ENCODE results near the gene ACKR3.

ACKR3 gene

DNA sequence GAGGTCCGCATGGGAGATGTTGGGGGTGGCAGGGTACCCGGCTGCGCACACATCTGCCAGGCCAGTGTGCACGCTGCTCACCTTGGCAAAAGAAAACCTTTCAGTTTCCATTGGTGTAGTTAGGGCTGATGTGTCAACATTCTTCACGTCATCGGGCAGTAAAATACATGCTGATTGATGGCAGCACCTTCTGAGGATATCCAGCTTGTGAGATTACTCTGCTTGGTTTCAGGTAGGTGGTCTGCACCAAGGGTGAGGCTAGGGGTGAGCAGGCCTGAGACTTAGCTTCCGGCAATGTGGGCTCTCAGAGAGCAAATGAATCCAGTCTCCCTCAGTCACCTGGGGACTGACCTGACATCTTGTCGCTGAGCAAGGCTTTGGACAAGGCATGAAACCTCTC is 19.3 kb upstream of the ACKR3 start:
- DNase-seq (ENCODE audit: low read depth), result no peak

DNA sequence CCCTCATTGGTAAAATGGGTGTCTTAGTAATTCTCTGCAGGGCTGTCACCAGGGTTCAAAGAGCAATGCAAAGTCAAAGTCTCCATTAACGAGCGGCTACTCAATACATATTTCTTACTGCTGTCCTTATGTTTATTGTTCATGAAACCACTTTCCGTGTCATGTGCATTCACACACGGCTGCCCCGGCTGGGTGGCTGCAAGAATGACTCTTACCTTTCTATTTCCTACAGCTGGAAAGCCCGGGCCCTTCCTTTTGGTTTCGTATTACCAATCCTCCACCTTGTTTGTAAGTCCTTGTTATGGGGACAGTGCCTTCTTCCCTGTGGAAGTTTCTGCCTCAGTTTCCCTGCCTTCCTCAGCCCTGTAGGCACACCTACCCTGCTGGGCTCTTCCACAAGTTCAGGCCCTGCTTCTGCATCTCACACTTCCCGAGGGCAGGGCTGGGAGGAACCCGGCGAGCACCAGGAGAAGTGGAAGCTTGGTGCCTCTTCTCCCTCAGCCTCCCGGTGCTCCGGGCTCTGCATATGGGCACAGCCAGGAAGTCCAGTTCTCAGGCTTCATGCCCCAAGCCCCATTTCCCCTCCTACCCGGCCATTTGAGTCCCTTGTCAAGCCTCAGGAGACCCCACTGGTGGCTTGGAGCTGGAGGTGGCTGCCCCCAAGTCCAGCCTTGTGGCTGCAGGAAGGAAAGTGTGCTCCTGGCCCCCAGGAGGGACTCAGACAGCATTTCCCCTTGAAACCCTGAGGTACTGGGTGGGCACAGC is 18.7 kb upstream of the ACKR3 start:
- no peak for DNase-seq (ENCODE audit: low read depth)

DNA sequence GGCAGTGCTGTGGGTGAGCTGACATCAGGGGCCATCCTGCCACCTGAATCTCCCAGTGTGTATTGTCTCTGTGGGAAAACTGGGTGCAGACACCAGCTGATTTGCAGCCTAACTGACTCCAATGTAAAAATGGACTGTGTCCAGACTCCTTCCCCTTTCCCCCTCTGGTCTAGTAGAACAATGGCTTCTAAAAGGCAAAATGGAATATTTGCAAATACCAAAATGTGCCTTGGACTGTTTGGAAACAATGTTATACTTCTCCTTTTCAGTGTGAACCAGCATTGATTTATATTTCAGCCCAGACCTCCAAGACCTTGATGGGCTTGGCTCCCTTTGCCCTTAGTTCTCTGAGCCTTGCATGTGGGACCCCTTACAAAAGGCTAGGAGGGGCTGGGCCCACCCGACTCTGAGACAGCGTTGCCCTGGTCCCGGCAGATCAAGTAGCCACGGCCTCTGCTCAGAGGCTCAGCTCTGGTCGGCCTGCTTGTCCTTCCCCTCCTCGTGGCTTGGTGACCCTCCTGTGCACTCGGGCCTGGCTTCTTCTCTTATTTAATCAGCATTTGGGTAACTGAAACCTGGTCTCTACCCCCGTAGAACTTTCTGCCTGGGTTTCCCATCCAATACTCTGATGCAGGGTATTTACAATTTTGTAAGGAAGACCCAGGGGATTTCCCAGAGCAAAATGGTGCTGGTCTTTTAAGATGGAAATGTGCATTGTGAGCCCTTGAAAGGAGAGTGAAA is 18.0 kb upstream of the ACKR3 start:
- DNase-seq (ENCODE audit: low read depth), result no peak

DNA sequence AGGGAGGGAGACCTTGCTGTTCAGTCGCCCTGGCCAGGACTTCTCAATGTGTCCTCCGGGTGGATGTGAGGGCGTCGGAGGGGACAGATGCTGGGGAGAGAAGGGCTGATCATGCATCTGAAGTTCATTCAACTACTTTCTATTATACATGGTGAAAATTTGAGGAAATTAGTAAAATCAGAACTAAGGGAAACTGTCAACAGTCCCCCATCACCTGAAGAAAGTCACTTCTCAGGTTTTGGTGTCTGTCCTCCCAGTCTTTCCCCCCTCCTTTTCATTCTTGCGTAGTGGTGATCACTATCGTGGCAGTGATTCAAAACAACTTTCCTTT is 17.4 kb upstream of the ACKR3 start:
- DNase-seq (ENCODE audit: low read depth), result no peak

DNA sequence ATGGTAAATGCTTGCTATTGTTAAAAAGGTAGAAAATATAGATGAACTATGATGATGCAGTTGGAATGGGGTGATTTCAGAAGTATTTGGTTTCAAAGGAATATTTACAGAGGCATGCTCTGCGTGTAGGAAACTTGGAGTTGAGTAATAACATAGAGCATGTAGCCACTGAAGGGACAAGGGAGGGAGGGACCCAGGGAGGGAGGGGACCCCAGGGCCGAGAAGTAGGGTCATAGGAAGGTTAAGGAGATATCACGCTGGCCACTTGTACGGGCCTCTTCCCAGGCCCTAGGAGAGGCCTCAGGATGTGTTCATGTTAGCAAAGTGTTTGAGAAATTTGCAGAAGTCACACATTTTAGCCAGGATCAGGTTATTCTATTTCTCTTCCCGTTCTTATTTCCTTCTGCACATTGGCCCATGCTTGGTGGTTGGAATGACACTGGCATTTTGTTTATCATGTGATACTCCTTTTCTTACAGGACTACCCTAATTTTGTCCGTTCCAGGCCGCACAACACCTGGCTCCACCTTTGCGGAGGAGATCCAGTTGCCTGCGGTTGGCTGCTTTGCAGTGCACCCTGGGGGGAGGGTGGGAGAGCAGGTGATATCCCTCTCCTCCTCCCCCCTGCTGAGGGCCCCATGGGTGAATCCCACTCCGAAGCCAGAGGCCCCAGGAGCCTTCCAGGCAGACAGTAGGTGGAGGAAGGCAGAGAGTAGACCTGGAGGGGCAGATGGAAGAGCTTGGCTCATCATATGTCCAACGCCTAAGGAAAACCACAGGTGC is 16.9 kb upstream of the ACKR3 start:
- no peak for DNase-seq (ENCODE audit: low read depth)

DNA sequence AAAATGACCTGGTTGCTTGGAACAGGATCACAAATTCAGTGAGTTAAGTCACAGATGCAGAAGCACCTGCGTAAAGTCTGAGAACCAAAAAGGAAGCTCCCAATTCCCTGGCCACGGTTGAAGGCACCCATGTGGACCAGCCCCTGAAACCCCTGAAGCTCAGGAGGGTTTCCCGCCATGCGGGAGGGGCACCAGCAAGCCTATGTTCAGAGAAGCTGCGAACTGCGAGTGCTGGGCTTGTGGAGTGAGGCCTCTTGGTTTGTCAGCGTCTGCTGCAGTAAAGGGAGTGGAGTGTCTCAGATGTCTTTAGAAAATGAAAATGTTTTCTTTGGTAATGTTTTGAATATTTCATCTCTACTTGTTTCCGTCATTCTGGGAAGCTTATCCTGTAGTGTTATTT is 16.1 kb upstream of the ACKR3 start:
- DNase-seq (ENCODE audit: low read depth), result no peak

DNA sequence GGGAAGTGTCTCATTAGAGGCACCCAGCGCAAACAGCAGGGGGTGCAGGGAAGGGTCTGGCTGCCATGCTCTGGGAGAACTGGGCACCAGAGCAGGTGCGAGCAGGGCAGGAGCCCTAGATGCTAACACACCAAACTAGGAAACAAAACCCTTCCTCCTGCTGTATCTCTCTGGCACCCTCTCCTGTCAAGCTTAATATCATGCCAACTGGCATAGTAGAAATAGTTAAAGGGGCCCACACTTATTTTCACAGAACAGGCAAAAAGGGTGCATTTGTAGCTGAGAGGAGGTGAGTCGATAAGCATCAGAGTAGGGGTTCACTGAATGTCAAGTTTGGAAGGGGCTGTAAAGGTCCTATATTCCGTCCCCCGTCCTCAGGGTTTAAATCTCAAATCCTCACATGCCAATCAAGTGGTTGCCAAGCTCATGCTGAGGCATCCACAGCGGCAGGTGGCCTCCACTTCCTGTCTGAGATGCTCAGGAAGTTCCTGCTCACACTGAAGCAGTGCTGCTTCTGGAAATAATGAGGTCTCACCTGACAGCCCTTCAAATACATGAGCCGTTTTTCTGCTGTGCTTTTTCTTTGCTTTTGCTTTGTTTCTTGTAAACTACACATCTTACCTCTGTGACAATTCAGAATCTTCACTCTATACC is 14.9 kb upstream of the ACKR3 start:
- DNase-seq (ENCODE audit: low read depth), result no peak

DNA sequence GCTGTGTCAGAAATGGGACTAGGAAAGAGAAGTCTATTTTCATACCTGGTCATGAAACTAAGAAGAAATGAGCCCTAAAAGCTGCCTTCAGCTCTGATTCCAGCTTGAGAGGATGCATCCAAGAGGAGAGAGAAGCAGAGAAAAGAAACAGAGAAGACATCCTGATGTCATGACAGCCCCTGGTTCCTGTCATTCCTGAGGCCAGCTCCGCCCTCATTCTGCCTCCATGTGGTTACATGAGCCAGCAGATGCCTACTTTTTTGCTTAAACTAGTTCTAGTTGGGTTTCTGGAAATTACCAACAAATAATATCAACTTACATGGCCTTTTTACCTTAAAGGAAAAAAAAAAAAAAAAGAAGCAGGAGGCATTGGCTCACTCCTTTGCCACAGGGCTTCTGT is 14.1 kb upstream of the ACKR3 start:
- DNase-seq (ENCODE audit: low read depth), result no peak

DNA sequence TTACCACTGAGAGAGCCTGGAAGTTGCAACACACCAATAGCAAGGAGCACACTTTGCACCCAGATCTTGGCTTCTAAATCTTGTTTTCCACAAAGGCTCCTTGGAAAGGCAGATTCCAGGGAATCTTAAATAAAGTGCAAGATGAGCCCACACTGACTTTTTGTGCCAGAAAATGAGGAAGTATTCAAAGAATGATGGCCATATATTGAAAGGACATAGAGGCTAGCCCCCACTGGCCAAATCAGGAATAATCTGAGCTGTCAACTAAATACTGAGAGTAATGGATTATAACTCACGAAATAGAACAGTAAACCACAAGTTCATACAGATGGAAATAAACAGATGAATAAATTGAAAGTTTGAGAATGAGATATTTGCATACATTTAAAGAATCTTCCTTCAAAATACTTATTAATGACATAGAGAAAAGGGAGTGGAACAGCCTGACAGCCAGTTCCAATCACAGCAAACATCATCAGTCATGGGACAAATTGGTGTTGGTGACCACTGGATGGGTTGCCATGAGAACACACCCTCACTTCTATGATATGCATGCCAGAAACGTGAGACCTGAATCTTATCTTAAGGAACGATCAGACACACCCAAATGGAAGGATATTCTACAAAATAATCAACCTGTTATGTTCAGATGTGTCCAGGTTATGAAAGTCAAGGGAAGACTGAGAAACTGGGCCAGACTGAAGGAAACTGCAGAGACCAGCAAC is 12.2 kb upstream of the ACKR3 start:
- no peak for DNase-seq (ENCODE audit: low read depth)

DNA sequence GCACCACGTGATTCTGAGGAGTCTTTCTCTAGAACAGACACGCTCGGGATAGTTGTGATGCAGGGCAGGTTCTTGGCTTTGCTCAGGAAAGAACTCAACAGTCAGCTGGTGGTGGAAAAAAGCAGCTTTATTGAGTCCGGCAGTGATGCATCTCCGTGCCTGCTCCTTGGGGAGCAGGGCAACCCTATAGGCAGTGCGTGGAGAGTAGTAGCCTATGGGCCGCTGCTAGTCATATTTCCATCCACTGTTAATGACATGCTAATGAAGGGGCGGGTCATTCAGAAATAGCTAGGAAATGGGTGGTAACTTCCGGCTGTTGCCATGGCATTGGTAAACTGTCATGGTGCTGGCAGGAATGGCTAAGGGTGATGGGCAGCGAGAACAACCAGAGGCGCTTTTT is 11.6 kb upstream of the ACKR3 start:
- DNase-seq (ENCODE audit: low read depth), result no peak

DNA sequence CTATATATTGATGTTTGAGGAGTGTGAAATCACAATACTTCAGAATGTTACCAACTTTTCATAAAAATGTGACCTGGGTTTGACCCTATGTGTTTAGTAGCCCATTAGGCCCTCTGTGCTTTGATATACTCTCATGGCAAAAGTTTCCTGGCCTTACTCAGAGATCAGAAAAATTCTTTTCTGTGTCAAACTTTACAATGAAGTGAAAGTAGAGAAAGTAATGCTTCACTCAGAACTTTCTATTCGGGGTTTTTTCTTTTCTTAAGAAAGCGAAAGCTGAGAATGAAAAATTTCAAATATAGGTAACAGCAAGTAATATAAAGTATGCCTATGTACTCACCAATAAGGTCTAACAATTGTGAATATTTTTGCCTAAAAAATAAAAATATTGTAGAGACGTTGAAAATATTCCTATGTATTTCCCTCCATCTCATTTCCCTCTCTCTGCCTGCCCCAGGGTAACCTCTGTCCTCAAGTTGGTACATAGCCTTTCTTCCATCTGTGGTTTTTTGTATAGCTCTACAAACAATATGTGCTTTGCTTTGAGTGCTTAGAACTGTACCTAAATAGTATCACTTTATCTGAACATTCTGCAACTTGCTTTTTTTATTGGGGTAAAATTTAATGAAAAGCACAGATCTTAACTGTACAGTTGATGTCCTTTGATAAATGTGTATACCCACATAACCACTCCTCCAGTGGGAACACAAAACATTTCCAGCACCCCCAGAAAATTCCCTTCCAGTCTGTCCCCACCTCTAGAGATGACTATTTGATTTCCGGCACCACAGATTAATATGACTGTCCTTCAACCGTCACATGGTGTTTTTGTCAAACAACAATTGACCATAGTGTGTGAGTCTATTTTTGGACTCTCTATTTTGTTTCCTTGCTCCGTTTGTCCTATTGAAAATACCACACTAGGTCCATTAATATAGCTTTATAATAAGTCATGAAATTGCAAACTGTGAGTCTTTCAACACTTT is 10.3 kb upstream of the ACKR3 start:
- no peak for DNase-seq (ENCODE audit: low read depth)

DNA sequence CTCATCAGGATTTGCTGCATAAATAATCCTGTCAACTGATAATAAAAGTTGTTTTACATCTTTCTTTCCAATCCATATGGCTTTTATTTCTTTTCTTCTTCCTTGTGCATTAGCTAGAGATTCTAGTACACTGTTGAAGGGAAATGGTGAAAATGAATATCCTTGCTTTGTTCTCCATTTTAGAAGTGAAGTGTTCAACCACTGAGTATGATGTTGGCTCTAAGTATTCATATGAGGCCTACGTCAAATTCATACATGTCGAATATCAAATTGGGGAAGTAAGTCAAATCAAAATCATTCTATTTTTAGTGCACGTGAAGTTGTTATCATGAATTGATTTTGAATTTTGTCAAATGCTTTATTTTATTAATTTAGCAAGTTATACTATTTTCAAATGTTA is 7.8 kb upstream of the ACKR3 start:
- DNase-seq (ENCODE audit: low read depth), result no peak

DNA sequence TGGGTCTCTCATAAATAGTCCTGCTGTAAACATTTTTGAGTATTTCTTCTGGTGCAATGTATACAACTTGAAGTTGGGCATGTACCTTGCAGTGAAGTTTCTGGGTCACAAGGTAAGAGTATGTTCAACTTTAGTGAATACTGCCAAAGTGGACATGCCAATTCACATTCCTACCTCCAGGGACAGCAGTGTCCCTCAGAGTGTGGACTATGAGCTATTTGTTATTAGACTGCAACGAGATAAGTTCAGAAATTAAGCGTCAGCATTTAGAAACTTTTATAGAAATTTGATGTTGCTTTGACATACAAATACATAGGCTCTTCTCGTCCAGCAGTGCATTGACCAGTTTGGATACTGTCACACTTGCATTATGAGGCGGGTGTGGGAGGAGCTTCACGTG is 7.2 kb upstream of the ACKR3 start:
- DNase-seq (ENCODE audit: low read depth), result no peak

DNA sequence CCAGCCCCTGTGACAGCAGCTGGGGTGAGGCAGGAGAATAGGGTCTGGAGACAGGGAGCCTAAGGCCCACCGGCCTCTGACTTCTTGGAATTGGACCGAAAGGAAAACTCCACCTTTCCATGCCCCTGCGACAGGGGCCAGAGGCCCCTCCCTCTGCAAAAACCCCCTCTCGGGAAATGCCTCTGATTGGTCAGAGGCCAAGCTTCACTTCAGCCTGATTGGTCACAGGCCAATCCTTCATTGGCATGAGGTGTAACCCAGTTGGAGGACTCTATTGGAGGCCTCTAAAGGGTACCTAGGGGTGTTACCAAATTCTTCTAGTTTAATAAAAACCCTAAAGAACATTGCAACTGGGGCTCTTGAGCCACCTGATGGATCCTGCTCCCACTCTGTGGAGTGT is 5.7 kb upstream of the ACKR3 start:
- DNase-seq (ENCODE audit: low read depth), result no peak

DNA sequence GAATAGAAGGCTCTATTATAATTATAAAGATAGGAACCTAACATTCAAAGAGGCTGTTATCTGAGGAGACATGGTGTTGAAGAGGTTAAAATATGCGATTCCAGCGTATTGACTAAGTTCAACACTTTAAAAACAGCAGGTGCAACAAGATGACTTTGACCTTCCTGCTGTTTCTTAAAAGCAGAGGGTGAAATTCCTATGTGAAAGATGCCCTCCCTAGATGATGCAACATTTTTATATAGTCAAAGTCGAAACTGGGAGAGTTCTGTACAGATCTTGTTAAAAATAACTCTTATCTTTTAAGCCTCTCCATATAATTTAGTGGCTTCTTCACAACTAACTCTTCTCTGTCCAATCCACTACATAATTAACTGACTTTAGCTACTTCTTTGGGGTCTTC is 4.4 kb upstream of the ACKR3 start:
- DNase-seq (ENCODE audit: low read depth), result no peak

DNA sequence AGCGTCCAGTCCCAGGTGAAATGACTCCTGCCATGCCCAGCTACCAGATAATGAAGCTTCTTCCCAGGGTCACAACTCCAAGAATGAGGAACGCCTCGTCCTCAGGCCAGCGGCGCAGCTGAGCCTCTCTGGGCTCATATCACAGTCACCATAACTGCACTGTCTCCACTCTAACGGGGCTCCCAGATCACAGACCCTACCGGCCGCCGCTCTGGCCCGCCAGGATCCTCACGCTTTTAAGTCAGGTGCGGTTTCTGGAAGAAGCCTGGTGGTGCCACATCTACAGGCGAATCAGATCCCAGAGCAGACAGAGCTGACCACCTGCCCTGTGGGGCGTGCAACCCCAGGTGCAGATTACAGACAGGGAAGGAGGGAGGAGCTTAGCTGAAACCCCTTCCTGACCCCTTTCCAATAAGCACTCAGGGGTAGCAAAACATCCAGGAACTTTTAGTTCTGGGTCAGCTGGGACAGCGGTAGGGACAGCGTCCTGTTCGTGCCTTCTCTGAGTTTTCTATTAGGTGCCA is 3.7 kb upstream of the ACKR3 start:
- no peak for DNase-seq (ENCODE audit: low read depth)

DNA sequence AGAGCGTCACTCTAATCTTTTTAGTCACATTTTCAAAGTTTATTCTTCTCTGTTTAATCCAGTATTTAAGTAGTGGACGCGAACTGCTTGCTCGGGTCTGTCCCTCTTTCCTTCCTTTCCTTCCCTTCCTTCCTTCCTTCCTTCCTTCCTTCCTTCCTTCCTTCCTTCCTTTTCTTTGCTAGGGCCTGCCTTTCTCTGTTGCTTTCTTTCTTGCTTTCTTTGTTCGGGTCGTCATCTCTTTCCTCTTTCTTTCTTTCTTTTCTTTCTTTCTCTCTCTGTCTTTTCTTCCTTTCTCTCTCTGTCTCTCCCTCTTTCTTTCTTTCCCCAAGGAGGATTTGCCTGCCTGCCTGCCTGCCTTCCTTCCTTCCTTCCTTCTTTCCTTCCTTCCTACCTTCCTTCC is 3.0 kb upstream of the ACKR3 start:
- DNase-seq (ENCODE audit: low read depth), result no peak

DNA sequence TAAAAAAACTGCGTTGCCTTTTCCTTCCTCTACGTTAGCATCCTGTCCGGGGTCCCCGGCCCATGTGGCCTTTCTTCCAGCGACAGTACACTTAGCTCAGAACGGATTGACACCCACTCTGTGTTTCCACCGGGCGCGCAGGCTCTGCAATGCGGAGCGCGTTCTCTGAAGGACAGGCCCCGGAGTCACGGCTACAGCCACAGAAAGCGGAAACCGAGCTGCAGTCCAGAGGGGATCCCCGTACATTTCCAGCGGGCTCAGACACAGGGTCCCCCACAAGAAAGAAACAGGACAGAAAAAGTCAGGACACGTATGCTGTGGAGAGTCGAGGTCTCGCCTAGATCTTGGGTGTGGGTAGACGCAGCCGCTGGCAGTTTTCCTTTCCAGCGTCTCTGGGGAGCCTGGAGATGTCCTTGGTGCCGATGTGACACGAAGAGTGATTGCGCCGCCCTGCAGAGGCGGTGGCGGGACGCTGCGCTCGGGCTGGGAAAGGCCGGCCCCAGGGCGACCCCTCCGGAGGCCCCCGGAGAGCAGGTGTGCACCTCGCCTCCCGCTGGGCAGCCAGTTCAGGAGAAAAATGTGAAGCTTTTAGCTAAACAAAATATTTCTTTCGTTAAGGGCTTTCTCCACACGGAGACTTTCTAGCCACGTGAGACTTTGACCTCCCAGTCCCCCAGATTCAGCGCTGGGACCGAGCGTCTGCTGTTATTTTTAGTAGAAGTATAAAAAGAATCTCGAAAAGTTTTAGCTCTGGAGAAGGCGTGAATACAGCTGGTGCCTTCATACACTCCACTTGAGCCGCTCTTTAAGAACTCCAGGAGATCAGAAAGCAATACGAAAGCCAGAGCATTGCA is 1.3 kb upstream of the ACKR3 start:
- DNase-seq (ENCODE audit: low read depth), result peak; percentile 4

DNA sequence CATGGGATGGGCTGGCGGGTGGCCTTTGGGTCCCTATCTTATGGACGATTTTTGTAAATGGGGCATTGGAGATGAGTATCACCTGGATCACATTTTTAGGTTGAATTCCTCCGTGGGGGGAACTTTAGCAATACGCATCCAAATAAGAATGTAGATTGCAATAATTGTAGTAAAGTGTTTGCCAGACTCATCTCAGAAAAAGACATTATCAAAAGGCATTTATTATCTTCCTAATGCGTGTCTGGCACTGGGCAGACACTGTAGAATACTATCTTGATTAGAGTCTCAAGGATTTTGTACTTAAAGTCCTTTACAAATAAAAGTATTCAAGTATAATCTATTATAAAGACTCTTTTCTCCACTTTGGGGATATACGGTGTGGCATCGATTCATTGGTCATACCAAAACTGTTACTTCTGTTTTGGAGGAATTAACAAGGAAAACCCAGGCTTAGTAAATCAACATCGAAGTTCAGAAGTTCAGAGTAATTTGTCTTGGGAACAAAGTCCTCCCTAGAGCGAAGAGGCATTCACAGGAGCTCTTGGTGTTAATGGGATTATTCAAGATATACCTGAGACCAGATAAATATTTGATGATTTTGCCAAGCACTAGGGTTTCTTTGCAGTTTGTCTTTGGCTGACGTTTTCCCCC is 578 bp upstream of the ACKR3 start:
- no peak for DNase-seq (ENCODE audit: low read depth)
